Breast epithelium (tissue), 3 donors: ENCODE data around the gene ULK1.

Source experiments
- POLR2A ChIP-seq: fragments of 450-650 bp; IDR thresholded peaks from one replicate; pipeline ENCODE4 v1.6.1; 2016; ENCODE audit warnings: antibody characterized with exemption, mild to moderate bottlenecking, moderate library complexity
- TF ChIP-seq, protein P1 (sequence below), 3 donors: fragments of 450-650 bp; IDR thresholded peaks; one replicate each; pipeline ENCODE4 v1.5.1; 2016 to 2017; ENCODE audit warnings: antibody characterized with exemption in 3 of 3, mild to moderate bottlenecking in 3 of 3, moderate library complexity in 3 of 3

DNA sequence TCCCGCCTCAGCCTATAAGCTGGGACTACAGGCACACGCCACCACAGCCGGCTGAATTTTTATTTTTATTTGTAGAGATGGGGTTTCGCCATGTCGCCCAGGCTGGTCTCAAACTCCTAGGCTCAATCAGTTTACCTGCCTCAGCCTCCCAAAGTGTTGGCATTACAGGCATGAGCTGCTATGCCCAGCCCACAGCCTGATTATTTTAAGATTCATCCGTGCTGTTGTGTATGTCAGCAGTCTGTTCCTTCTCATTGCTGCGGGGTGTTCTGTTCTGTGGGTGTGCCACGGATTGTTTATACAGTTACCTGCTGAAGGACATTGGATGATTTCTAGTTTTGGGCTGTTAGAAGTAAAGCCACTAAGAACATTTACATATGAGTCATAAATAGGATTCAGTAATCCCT lies 45.7 kb downstream of the ULK1 start:
- TF ChIP-seq, protein P1, sequence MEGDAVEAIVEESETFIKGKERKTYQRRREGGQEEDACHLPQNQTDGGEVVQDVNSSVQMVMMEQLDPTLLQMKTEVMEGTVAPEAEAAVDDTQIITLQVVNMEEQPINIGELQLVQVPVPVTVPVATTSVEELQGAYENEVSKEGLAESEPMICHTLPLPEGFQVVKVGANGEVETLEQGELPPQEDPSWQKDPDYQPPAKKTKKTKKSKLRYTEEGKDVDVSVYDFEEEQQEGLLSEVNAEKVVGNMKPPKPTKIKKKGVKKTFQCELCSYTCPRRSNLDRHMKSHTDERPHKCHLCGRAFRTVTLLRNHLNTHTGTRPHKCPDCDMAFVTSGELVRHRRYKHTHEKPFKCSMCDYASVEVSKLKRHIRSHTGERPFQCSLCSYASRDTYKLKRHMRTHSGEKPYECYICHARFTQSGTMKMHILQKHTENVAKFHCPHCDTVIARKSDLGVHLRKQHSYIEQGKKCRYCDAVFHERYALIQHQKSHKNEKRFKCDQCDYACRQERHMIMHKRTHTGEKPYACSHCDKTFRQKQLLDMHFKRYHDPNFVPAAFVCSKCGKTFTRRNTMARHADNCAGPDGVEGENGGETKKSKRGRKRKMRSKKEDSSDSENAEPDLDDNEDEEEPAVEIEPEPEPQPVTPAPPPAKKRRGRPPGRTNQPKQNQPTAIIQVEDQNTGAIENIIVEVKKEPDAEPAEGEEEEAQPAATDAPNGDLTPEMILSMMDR (IDR thresholded peaks at IDR 0.05) = no peak
- no peak for TF ChIP-seq POLR2A
